AG04450 (cell line): ENCODE data around the gene FAM53B. TPM values are rescaled to one million over a fixed set of nuclear protein-coding genes. Genes with fewer than 3 reads are reported as not detected.

Experiments used
- CTCF ChIA-PET: fragments of 300-600, 350-600 bp; formaldehyde crosslinking; extraction: SDS; loops from one replicate; lab custom pipeline; 2022; ENCODE audit warnings: antibody characterized with exemption, inconsistent platforms; lab: Charles Lee
- POLR2A ChIA-PET: fragments of 350-600 bp; formaldehyde crosslinking; extraction: SDS; loops from one replicate; lab custom pipeline; 2021; ENCODE audit warnings: antibody characterized with exemption, inconsistent platforms; lab: Yijun Ruan, JAX
- DNase-seq: peaks from one replicate; pipeline ENCODE4 v3.0.0-alpha.2; 2011; ENCODE audit warnings: low read depth, low spot score
- H3K27ac ChIP-seq: one replicate; pipeline ENCODE4 v1.5.1; 2012; ENCODE audit warnings: low read depth, low read length, control low read depth
- H3K27me3 ChIP-seq: one replicate; pipeline ENCODE4 v1.6.0; 2012; ENCODE audit warnings: low read length; ENCODE audit not compliant: control insufficient read depth, insufficient read depth
- H3K4me3 ChIP-seq: 2 replicates; pipeline ENCODE4 v1.5.1; 2011; ENCODE audit warnings: mild to moderate bottlenecking, low read depth, low read length, control low read depth
- H3K9me3 ChIP-seq: 2 replicates; pipeline ENCODE4 v1.5.1; 2012; ENCODE audit warnings: low read length; ENCODE audit not compliant: control insufficient read depth, insufficient read depth
- CTCF ChIP-seq: IDR thresholded peaks from 2 replicates; pipeline ENCODE4 v1.5.1; 2011; ENCODE audit warnings: low read depth, low read length, control low read depth, inconsistent platforms
- polyA plus RNA-seq: library from polyadenylated mRNA; depleted of rRNA; stranded (reverse); fragments of >200 nt; gene quantifications from 2 replicates; pipeline ENCODE4 v1.2.3, GENCODE V29; 2011

The FAM53B gene
- polyA plus RNA-seq, 1 experiment: 4.1 TPM

- DNase-seq: no peak
- Histone ChIP-seq H3K4me3 (no peak overlapping the region), H3K27me3 (no peaks in the 10 kb centered on the region), H3K27ac (no peak overlapping the region), H3K9me3 (no peaks in the 10 kb centered on the region; the same call in 1 of the 2 replicates)
- ChIA-PET POLR2A (no interaction called here), CTCF (no interaction called here)
- TF ChIP-seq CTCF: no peak
Observed at GRCh38 chr10:124655191-124656112, 88.7 kb downstream of the FAM53B start.

GRCh38 chr10:124654686-124655085 lies 89.5 kb downstream of the FAM53B start:
- no peak for DNase-seq
- Histone ChIP-seq H3K27me3 (no peaks in the 10 kb centered on the region), H3K27ac (no peak overlapping the region), H3K9me3 (no peaks in the 10 kb centered on the region), H3K4me3 (no peak overlapping the region)
- POLR2A ChIA-PET: no interaction called here
- no peak for TF ChIP-seq CTCF
- CTCF ChIA-PET: no interaction called here

GRCh38 chr10:124653811-124654651 lies 90.1 kb downstream of the FAM53B start:
- POLR2A ChIA-PET: no interaction called here
- Histone ChIP-seq H3K27me3 (no peaks in the 10 kb centered on the region), H3K4me3 (no peak overlapping the region), H3K27ac (no peak overlapping the region), H3K9me3 (no peaks in the 10 kb centered on the region)
- CTCF ChIA-PET: no interaction called here
- DNase-seq: no peak
- TF ChIP-seq CTCF: no peak

- no peak for DNase-seq
- Histone ChIP-seq H3K27me3 (no peaks in the 10 kb centered on the region), H3K4me3 (no peak overlapping the region), H3K27ac (no peak overlapping the region), H3K9me3 (no peaks in the 10 kb centered on the region)
- POLR2A ChIA-PET: interaction anchor here (1.1 kb wide), 1 partner anchor 23 kb away, joined by 4 read pairs; no protein-coding TSS in a partner anchor
- CTCF ChIA-PET: interaction anchor here (0.6 kb wide), 1 partner anchor 21 kb away, joined by 3 read pairs; no protein-coding TSS in a partner anchor
- TF ChIP-seq CTCF: no peak
Observed at GRCh38 chr10:124653311-124653710, 90.9 kb downstream of the FAM53B start.
